Activated naive CD4-positive, alpha-beta T cell treated with anti-CD3 and anti-CD28 coated beads, Interleukin-2, amount 50 U/mL, for 24 hours (primary cell): ENCODE data around the gene MAP4K5.
"Not testable (repeated sequence)": the region's sequence is repeated elsewhere in the genome, so short reads cannot be mapped to it uniquely, and the experiment has no call there.

Experiments
- H3K27ac Mint-ChIP-seq: one replicate; pipeline ENCODE4 v1.8.0; 2021; ENCODE audit warnings: mild to moderate bottlenecking, mixed read lengths
- H3K27me3 Mint-ChIP-seq: one replicate; pipeline ENCODE4 v1.8.0; 2021; ENCODE audit warnings: mixed read lengths
- H3K36me3 Mint-ChIP-seq: one replicate; pipeline ENCODE4 v1.8.0; 2021; ENCODE audit warnings: mixed read lengths
- H3K4me1 Mint-ChIP-seq: one replicate; pipeline ENCODE4 v1.8.0; 2021; ENCODE audit warnings: mixed read lengths
- H3K4me3 Mint-ChIP-seq: one replicate; pipeline ENCODE4 v1.8.0; 2021; ENCODE audit warnings: mild to moderate bottlenecking, mixed read lengths
- H3K9me3 Mint-ChIP-seq: one replicate; pipeline ENCODE4 v1.8.0; 2021; ENCODE audit warnings: mixed read lengths

Gene MAP4K5

GRCh38 chr14:50532502-50533240, at the start of gene MAP4K5:
MAP4K5 (minus strand) TSS chr14:50532569; CDS start chr14:50532049, 520 bp downstream.
- no peaks in the 10 kb centered on the region for H3K27me3 Mint-ChIP-seq
- peaks cover 55% of the 10 kb centered on the region for H3K4me1 Mint-ChIP-seq
- peak within 1 kb of the TSS; percentile 94 for H3K4me3 Mint-ChIP-seq
- peaks cover 5% of the 10 kb centered on the region for H3K36me3 Mint-ChIP-seq
- no peaks in the 10 kb centered on the region for H3K9me3 Mint-ChIP-seq
- H3K27ac Mint-ChIP-seq = peak within 1 kb of the TSS; percentile 92

GRCh38 chr14:50578433-50578832, 46.1 kb upstream of the MAP4K5 start:
- peaks cover 2% of the 10 kb centered on the region for H3K36me3 Mint-ChIP-seq

GRCh38 chr14:50577982-50578381, 45.6 kb upstream of the MAP4K5 start:
- Mint-ChIP-seq H3K9me3 (no peaks in the 10 kb centered on the region), H3K27me3 (no peaks in the 10 kb centered on the region), H3K27ac (no peak overlapping the region), H3K4me3 (no peak overlapping the region), H3K36me3 (peaks cover 2% of the 10 kb centered on the region), H3K4me1 (no peaks in the 10 kb centered on the region)

More at GRCh38 chr14:50578433-50578832, 46.1 kb upstream of the MAP4K5 start:
- Mint-ChIP-seq H3K27me3 (no peaks in the 10 kb centered on the region), H3K4me1 (no peaks in the 10 kb centered on the region), H3K4me3 (no peak overlapping the region), H3K27ac (no peak overlapping the region), H3K9me3 (no peaks in the 10 kb centered on the region)

- no peak overlapping the region for H3K4me3 Mint-ChIP-seq
- peaks cover 12% of the 10 kb centered on the region for H3K9me3 Mint-ChIP-seq
- H3K4me1 Mint-ChIP-seq = no peaks in the 10 kb centered on the region
- H3K36me3 Mint-ChIP-seq = peaks cover 10% of the 10 kb centered on the region
- no peaks in the 10 kb centered on the region for H3K27me3 Mint-ChIP-seq
- no peak overlapping the region for H3K27ac Mint-ChIP-seq
Measured at GRCh38 chr14:50575769-50576168, 43.4 kb upstream of the MAP4K5 start.

- H3K36me3 Mint-ChIP-seq = peaks cover 16% of the 10 kb centered on the region
- no peaks in the 10 kb centered on the region for H3K4me1 Mint-ChIP-seq
- H3K9me3 Mint-ChIP-seq = peaks cover 16% of the 10 kb centered on the region
- H3K4me3 Mint-ChIP-seq = no peak overlapping the region
- H3K27me3 Mint-ChIP-seq = no peaks in the 10 kb centered on the region
- H3K27ac Mint-ChIP-seq = no peak overlapping the region
Measured at GRCh38 chr14:50573862-50574261, 41.5 kb upstream of the MAP4K5 start.

- Mint-ChIP-seq H3K27ac (no peak overlapping the region), H3K4me1 (no peaks in the 10 kb centered on the region), H3K4me3 (no peak overlapping the region), H3K27me3 (no peaks in the 10 kb centered on the region), H3K36me3 (peaks cover 22% of the 10 kb centered on the region), H3K9me3 (peaks cover 27% of the 10 kb centered on the region)
Measured at GRCh38 chr14:50569714-50570274, 37.4 kb upstream of the MAP4K5 start.

GRCh38 chr14:50562841-50563240, 30.5 kb upstream of the MAP4K5 start:
- H3K4me3 Mint-ChIP-seq = no peak overlapping the region
- peaks cover 2% of the 10 kb centered on the region for H3K9me3 Mint-ChIP-seq
- H3K27me3 Mint-ChIP-seq = peaks cover 21% of the 10 kb centered on the region
- H3K4me1 Mint-ChIP-seq = peaks cover 16% of the 10 kb centered on the region
- peaks cover 6% of the 10 kb centered on the region for H3K36me3 Mint-ChIP-seq
- no peak overlapping the region for H3K27ac Mint-ChIP-seq

- no peaks in the 10 kb centered on the region for H3K9me3 Mint-ChIP-seq
- no peak overlapping the region for H3K27ac Mint-ChIP-seq
- H3K4me3 Mint-ChIP-seq = peak overlapping the region; percentile 83
- peaks cover 33% of the 10 kb centered on the region for H3K27me3 Mint-ChIP-seq
- H3K36me3 Mint-ChIP-seq = peaks cover 4% of the 10 kb centered on the region
- peaks cover 16% of the 10 kb centered on the region for H3K4me1 Mint-ChIP-seq
Measured at GRCh38 chr14:50560931-50561285, 28.5 kb upstream of the MAP4K5 start.

- no peak within 1 kb of the TSS for H3K27ac Mint-ChIP-seq
- peaks cover 16% of the 10 kb centered on the region for H3K4me1 Mint-ChIP-seq
- H3K36me3 Mint-ChIP-seq = peaks cover 6% of the 10 kb centered on the region
- peak within 1 kb of the TSS; percentile 83 for H3K4me3 Mint-ChIP-seq
- H3K27me3 Mint-ChIP-seq = peaks cover 37% of the 10 kb centered on the region
- no peaks in the 10 kb centered on the region for H3K9me3 Mint-ChIP-seq
Measured at GRCh38 chr14:50559990-50560930, 27.9 kb upstream of the MAP4K5 start, which contains the start of gene ATL1. ATL1 (plus strand) TSS chr14:50560145; CDS start chr14:50560266, 121 bp downstream.

GRCh38 chr14:50552796-50553195, 20.4 kb upstream of the MAP4K5 start:
- H3K4me3 Mint-ChIP-seq, H3K4me1 Mint-ChIP-seq, H3K27ac Mint-ChIP-seq: not testable (repeated sequence)
- Mint-ChIP-seq H3K27me3 (peaks cover 28% of the 10 kb centered on the region), H3K9me3 (peaks cover 21% of the 10 kb centered on the region), H3K36me3 (peaks cover 13% of the 10 kb centered on the region)

- H3K4me1 Mint-ChIP-seq = no peaks in the 10 kb centered on the region
- peaks cover 10% of the 10 kb centered on the region for H3K36me3 Mint-ChIP-seq
- peaks cover 21% of the 10 kb centered on the region for H3K9me3 Mint-ChIP-seq
- no peak overlapping the region for H3K27ac Mint-ChIP-seq
- H3K4me3 Mint-ChIP-seq = no peak overlapping the region
- H3K27me3 Mint-ChIP-seq = peaks cover 20% of the 10 kb centered on the region
Measured at GRCh38 chr14:50551877-50552276, 19.5 kb upstream of the MAP4K5 start.

GRCh38 chr14:50550294-50550693, 17.9 kb upstream of the MAP4K5 start:
- Mint-ChIP-seq H3K9me3 (peaks cover 21% of the 10 kb centered on the region), H3K36me3 (peaks cover 9% of the 10 kb centered on the region)

GRCh38 chr14:50545618-50546017, 13.2 kb upstream of the MAP4K5 start:
- Mint-ChIP-seq H3K36me3 (peaks cover 1% of the 10 kb centered on the region), H3K27ac (no peak overlapping the region)

More at GRCh38 chr14:50550294-50550693, 17.9 kb upstream of the MAP4K5 start:
- Mint-ChIP-seq H3K27ac (no peak overlapping the region), H3K27me3 (peaks cover 13% of the 10 kb centered on the region), H3K4me1 (no peaks in the 10 kb centered on the region), H3K4me3 (no peak overlapping the region)

GRCh38 chr14:50544911-50545310, 12.5 kb upstream of the MAP4K5 start:
- peaks cover 16% of the 10 kb centered on the region for H3K4me1 Mint-ChIP-seq
- no peak overlapping the region for H3K4me3 Mint-ChIP-seq
- peaks cover 1% of the 10 kb centered on the region for H3K27me3 Mint-ChIP-seq
- no peaks in the 10 kb centered on the region for H3K9me3 Mint-ChIP-seq
- no peak overlapping the region for H3K27ac Mint-ChIP-seq
- H3K36me3 Mint-ChIP-seq = no peaks in the 10 kb centered on the region

More at GRCh38 chr14:50545618-50546017, 13.2 kb upstream of the MAP4K5 start:
- peaks cover 1% of the 10 kb centered on the region for H3K27me3 Mint-ChIP-seq
- H3K9me3 Mint-ChIP-seq = peaks cover 2% of the 10 kb centered on the region
- H3K4me3 Mint-ChIP-seq = no peak overlapping the region
- H3K4me1 Mint-ChIP-seq = peaks cover 14% of the 10 kb centered on the region

GRCh38 chr14:50542941-50543418, 10.6 kb upstream of the MAP4K5 start:
- peaks cover 1% of the 10 kb centered on the region for H3K27me3 Mint-ChIP-seq
- no peak overlapping the region for H3K4me3 Mint-ChIP-seq
- H3K9me3 Mint-ChIP-seq = no peaks in the 10 kb centered on the region
- no peak overlapping the region for H3K27ac Mint-ChIP-seq
- no peaks in the 10 kb centered on the region for H3K36me3 Mint-ChIP-seq
- peaks cover 16% of the 10 kb centered on the region for H3K4me1 Mint-ChIP-seq
